ENCODE measurements around the gene ZNF678. TPM values are rescaled to one million over a fixed set of nuclear protein-coding genes. Genes with fewer than 3 reads are reported as not detected.
"Not testable (repeated sequence)": the region's sequence is repeated elsewhere in the genome, so short reads cannot be mapped to it uniquely, and the experiment has no call there.

The ZNF678 gene
- total and polyA plus RNA-seq, 2 donors (not counting 1 experiment from before 2014, with no cell fraction given): 2.2 to 7.3 TPM

DNA sequence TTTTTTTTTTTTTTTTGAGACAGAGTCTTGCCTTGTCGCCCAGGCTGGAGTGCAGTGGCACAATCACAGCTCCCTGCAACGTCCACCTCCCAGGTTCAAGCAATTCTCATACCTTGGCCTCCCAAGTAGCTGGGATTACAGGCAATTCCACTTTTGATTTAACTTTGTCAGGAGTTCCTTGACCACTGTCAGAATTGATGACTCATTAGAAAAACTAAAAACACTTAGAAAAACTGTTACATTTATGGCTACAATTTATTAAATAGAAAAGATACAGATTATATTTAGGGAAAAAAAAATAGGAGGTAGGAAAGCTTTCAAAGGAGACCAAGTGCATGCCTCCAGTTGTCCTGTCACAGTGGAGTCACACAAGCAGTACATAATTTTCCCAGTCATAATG, 20.0 kb downstream of the ZNF678 start:
- peaks cover 2% of the 10 kb centered on the region for H3K79me2 ChIP-seq (ENCODE audit: control insufficient read depth, insufficient read depth, low read length)
- TF ChIP-seq, protein P1, sequence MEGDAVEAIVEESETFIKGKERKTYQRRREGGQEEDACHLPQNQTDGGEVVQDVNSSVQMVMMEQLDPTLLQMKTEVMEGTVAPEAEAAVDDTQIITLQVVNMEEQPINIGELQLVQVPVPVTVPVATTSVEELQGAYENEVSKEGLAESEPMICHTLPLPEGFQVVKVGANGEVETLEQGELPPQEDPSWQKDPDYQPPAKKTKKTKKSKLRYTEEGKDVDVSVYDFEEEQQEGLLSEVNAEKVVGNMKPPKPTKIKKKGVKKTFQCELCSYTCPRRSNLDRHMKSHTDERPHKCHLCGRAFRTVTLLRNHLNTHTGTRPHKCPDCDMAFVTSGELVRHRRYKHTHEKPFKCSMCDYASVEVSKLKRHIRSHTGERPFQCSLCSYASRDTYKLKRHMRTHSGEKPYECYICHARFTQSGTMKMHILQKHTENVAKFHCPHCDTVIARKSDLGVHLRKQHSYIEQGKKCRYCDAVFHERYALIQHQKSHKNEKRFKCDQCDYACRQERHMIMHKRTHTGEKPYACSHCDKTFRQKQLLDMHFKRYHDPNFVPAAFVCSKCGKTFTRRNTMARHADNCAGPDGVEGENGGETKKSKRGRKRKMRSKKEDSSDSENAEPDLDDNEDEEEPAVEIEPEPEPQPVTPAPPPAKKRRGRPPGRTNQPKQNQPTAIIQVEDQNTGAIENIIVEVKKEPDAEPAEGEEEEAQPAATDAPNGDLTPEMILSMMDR (conservative IDR thresholded peaks at IDR 0.05 in 1 of 2, IDR thresholded peaks at IDR 0.05 in 1 of 2; ENCODE audit: low read depth in 1 of 2, low read length in 2 of 2): no peak
- no peak for TF ChIP-seq EZH2 (IDR thresholded peaks at IDR 0.05; ENCODE audit: low read length, missing control alignments)
- H3K27ac ChIP-seq (ENCODE audit: insufficient read depth, low read length): no peak overlapping the region
- no peak for DNase-seq (ENCODE audit: low read depth in 2 of 2)
- no peaks in the 10 kb centered on the region for H3K36me3 ChIP-seq (ENCODE audit: control insufficient read depth, insufficient read depth, low read length)
- no peaks in the 10 kb centered on the region for H3K27me3 ChIP-seq (ENCODE audit: control insufficient read depth, insufficient read depth, low read length)
- no peaks in the 10 kb centered on the region for H3K4me1 ChIP-seq (ENCODE audit: control insufficient read depth, extremely low read depth, insufficient read depth, low read length)
- H3K4me2 ChIP-seq (ENCODE audit: extremely low read depth, insufficient read depth, low read length): no peak overlapping the region
- no peaks in the 10 kb centered on the region for H4K20me1 ChIP-seq (ENCODE audit: control insufficient read depth, extremely low read depth, insufficient read depth, low read length)
- H2AFZ ChIP-seq (ENCODE audit: low read length): no peak overlapping the region
- H3K9ac ChIP-seq (ENCODE audit: insufficient read depth, low read length): no peak overlapping the region
- H3K9me3 ChIP-seq (ENCODE audit: control insufficient read depth, insufficient read depth, low read depth, low read length): no peaks in the 10 kb centered on the region
- H3K4me3 ChIP-seq (replicated peaks in 1 of 4; ENCODE audit: control extremely low read depth in 1 of 4, insufficient read depth in 1 of 4, low read depth in 3 of 4, low read length in 4 of 4): no peak overlapping the region

DNA sequence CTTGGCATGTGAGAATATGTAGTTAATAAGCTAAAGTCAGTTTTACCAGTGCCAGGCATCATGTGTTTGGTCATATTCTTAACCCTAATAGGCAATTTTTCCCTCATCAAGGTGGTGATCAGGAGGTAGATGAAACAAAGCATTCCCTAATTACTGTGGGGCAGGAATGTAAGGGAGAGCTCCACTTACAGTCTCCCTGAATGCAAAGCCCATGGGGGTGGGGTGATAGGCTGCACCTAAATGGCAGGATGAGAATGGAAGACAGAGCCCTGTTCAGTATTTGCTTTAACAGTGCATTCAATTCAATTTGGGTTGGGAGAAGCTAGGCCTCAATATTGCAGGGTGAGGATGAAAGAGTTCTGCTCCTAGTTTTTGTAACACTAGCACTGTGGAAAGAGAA, 23.4 kb downstream of the ZNF678 start:
- no peaks in the 10 kb centered on the region for H3K4me1 ChIP-seq (ENCODE audit: control insufficient read depth, extremely low read depth, insufficient read depth, low read length)
- no peaks in the 10 kb centered on the region for H4K20me1 ChIP-seq (ENCODE audit: control insufficient read depth, extremely low read depth, insufficient read depth, low read length)
- H3K9ac ChIP-seq (ENCODE audit: insufficient read depth, low read length): no peak overlapping the region
- H3K27ac ChIP-seq (ENCODE audit: insufficient read depth, low read length): no peak overlapping the region
- H3K27me3 ChIP-seq (ENCODE audit: control insufficient read depth, insufficient read depth, low read length): no peaks in the 10 kb centered on the region
- no peak for TF ChIP-seq EZH2 (IDR thresholded peaks at IDR 0.05; ENCODE audit: low read length, missing control alignments)
- TF ChIP-seq, protein P1 (conservative IDR thresholded peaks at IDR 0.05 in 1 of 2, IDR thresholded peaks at IDR 0.05 in 1 of 2; ENCODE audit: low read depth in 1 of 2, low read length in 2 of 2): no peak
- no peak overlapping the region for H3K4me3 ChIP-seq (replicated peaks in 1 of 4; ENCODE audit: control extremely low read depth in 1 of 4, insufficient read depth in 1 of 4, low read depth in 3 of 4, low read length in 4 of 4)
- H3K9me3 ChIP-seq (ENCODE audit: control insufficient read depth, insufficient read depth, low read depth, low read length): no peaks in the 10 kb centered on the region
- no peak overlapping the region for H3K4me2 ChIP-seq (ENCODE audit: extremely low read depth, insufficient read depth, low read length)
- H3K79me2 ChIP-seq (ENCODE audit: control insufficient read depth, insufficient read depth, low read length): no peaks in the 10 kb centered on the region
- H3K36me3 ChIP-seq (ENCODE audit: control insufficient read depth, insufficient read depth, low read length): no peaks in the 10 kb centered on the region
- no peak overlapping the region for H2AFZ ChIP-seq (ENCODE audit: low read length)
- no peak for DNase-seq (ENCODE audit: low read depth in 2 of 2)

DNA sequence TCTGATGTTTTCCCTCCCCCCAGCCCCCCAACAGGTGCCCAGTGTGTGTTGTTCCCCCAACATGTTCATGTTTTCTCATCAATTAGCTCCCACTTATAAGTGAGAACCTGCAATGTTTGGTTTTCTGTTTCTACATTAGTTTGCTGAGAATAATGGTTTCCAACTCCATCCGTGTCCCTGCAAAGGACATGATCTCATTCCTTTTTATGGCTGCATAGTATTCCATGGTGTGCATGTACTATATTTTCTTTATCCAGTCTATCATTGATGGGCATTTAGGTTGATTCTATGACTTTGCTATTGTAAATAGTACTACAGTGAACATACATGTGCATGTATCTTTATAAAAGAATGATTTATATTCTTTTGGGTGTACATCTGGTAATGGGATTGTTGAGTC, 24.6 kb downstream of the ZNF678 start:
- Histone ChIP-seq H3K36me3 (ENCODE audit: control insufficient read depth, insufficient read depth, low read length) (no peaks in the 10 kb centered on the region), H3K9ac (ENCODE audit: insufficient read depth, low read length) (no peak overlapping the region), H3K4me3 (replicated peaks in 1 of 4; ENCODE audit: control extremely low read depth in 1 of 4, insufficient read depth in 1 of 4, low read depth in 3 of 4, low read length in 4 of 4) (no peak overlapping the region), H3K27ac (ENCODE audit: insufficient read depth, low read length) (no peak overlapping the region), H3K4me1 (ENCODE audit: control insufficient read depth, extremely low read depth, insufficient read depth, low read length) (no peaks in the 10 kb centered on the region), H3K27me3 (ENCODE audit: control insufficient read depth, insufficient read depth, low read length) (no peaks in the 10 kb centered on the region), H3K4me2 (ENCODE audit: extremely low read depth, insufficient read depth, low read length) (no peak overlapping the region), H4K20me1 (ENCODE audit: control insufficient read depth, extremely low read depth, insufficient read depth, low read length) (no peaks in the 10 kb centered on the region), H3K79me2 (ENCODE audit: control insufficient read depth, insufficient read depth, low read length) (no peaks in the 10 kb centered on the region), H2AFZ (ENCODE audit: low read length) (no peak overlapping the region), H3K9me3 (ENCODE audit: control insufficient read depth, insufficient read depth, low read depth, low read length) (no peaks in the 10 kb centered on the region)
- TF ChIP-seq EZH2 (IDR thresholded peaks at IDR 0.05; ENCODE audit: low read length, missing control alignments): no peak
- TF ChIP-seq, protein P1 (conservative IDR thresholded peaks at IDR 0.05 in 1 of 2, IDR thresholded peaks at IDR 0.05 in 1 of 2; ENCODE audit: low read depth in 1 of 2, low read length in 2 of 2): no peak
- no peak for DNase-seq (ENCODE audit: low read depth in 2 of 2)

DNA sequence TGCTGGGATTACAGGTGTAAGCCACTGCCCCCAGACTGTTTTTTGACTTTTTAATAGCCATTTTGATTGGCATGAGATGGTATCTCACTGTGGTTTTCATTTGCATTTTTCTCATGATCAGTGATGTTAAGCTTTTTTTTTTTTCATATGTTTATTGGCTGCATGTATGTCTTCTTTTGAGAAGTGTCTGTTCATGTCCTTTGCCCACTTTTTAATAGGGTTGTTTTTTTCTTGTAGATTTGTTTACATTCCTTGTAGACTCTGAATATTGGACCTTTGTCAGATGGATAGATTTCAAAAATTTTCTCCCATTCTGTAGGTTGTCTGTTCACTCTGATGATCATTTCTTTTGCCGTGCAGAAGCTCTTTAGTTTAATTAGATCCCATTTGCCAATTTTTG, 25.4 kb downstream of the ZNF678 start:
- H3K9me3 ChIP-seq (ENCODE audit: control insufficient read depth, insufficient read depth, low read depth, low read length); H3K79me2 ChIP-seq (ENCODE audit: control insufficient read depth, insufficient read depth, low read length); DNase-seq (ENCODE audit: low read depth in 2 of 2); H4K20me1 ChIP-seq (ENCODE audit: control insufficient read depth, extremely low read depth, insufficient read depth, low read length); H3K27ac ChIP-seq (ENCODE audit: insufficient read depth, low read length); H3K27me3 ChIP-seq (ENCODE audit: control insufficient read depth, insufficient read depth, low read length); H3K4me1 ChIP-seq (ENCODE audit: control insufficient read depth, extremely low read depth, insufficient read depth, low read length); H3K4me2 ChIP-seq (ENCODE audit: extremely low read depth, insufficient read depth, low read length); H2AFZ ChIP-seq (ENCODE audit: low read length); H3K36me3 ChIP-seq (ENCODE audit: control insufficient read depth, insufficient read depth, low read length); H3K9ac ChIP-seq (ENCODE audit: insufficient read depth, low read length); H3K4me3 ChIP-seq (replicated peaks in 1 of 4; ENCODE audit: control extremely low read depth in 1 of 4, insufficient read depth in 1 of 4, low read depth in 3 of 4, low read length in 4 of 4): not testable (repeated sequence)

DNA sequence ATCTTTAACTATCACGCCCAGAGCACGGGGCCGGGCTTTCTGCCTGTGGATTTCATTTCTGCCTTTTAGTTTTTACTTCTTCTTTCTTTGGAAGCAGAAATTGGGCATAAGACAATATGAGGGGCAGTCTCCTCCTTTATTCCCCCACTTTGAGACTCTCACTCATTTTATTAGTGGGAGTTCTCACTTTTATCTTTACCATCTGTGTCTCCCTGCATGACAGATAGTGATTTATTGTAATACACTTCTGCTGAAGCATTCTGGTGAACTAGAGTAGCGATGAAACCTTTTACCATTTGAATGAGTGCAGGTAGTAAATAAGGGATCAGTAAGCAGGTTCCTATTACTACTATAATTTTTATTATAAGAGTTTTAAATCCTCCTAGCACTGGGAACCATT, 26.4 kb downstream of the ZNF678 start:
- H3K4me1 ChIP-seq (ENCODE audit: control insufficient read depth, extremely low read depth, insufficient read depth, low read length); H3K27me3 ChIP-seq (ENCODE audit: control insufficient read depth, insufficient read depth, low read length); H4K20me1 ChIP-seq (ENCODE audit: control insufficient read depth, extremely low read depth, insufficient read depth, low read length); H3K79me2 ChIP-seq (ENCODE audit: control insufficient read depth, insufficient read depth, low read length); H3K4me3 ChIP-seq (replicated peaks in 1 of 4; ENCODE audit: control extremely low read depth in 1 of 4, insufficient read depth in 1 of 4, low read depth in 3 of 4, low read length in 4 of 4); DNase-seq (ENCODE audit: low read depth in 2 of 2); H3K27ac ChIP-seq (ENCODE audit: insufficient read depth, low read length); H3K36me3 ChIP-seq (ENCODE audit: control insufficient read depth, insufficient read depth, low read length); H3K4me2 ChIP-seq (ENCODE audit: extremely low read depth, insufficient read depth, low read length); H2AFZ ChIP-seq (ENCODE audit: low read length); H3K9me3 ChIP-seq (ENCODE audit: control insufficient read depth, insufficient read depth, low read depth, low read length); H3K9ac ChIP-seq (ENCODE audit: insufficient read depth, low read length): not testable (repeated sequence)
